Mammary epithelial cell (primary cell): ENCODE measurements around the gene MEGF10.

ENCODE experiments used
- CTCF ChIP-seq, 2 donors: IDR thresholded peaks in 1 of 2; conservative IDR thresholded peaks in 1 of 2; 2 replicates each; pipeline ENCODE4 v1.5.1; 2011 to 2012; ENCODE audit warnings: inconsistent platforms in 2 of 2, low read length in 2 of 2, mild to moderate bottlenecking in 2 of 2, control low read depth in 1 of 2, low read depth in 1 of 2; ENCODE audit not compliant: insufficient read depth in 1 of 2; ENCODE audit errors: extremely low read depth in 1 of 2
- EZH2 ChIP-seq: IDR thresholded peaks from 2 replicates; pipeline ENCODE4 v1.6.1; 2012; ENCODE audit warnings: low read length, inconsistent platforms, borderline replicate concordance

- TF ChIP-seq CTCF (conservative IDR thresholded peaks at IDR 0.05 in 1 of 2, IDR thresholded peaks at IDR 0.05 in 1 of 2; ENCODE audit: extremely low read depth in 1 of 2, insufficient read depth in 1 of 2, low read depth in 1 of 2, low read length in 2 of 2) (no peak), EZH2 (no peak)
These were observed 31.8 kb downstream of the MEGF10 start for GRCh38 chr5:127322403-127322802.
